Measurements from ENCODE around the gene OR2S2.
"Not testable (repeated sequence)": the region's sequence is repeated elsewhere in the genome, so short reads cannot be mapped to it uniquely, and the experiment has no call there.

Gene OR2S2

GRCh38 chr9:35960039-35960655, 2.2 kb upstream of the OR2S2 start:
- no peak for DNase-seq

- DNase-seq: no peak
Observed at GRCh38 chr9:35956651-35957050, 1.3 kb downstream of the OR2S2 start.

- DNase-seq: no peak
Observed at GRCh38 chr9:35954942-35955546, 2.9 kb downstream of the OR2S2 start.

GRCh38 chr9:35952526-35953191, 5.3 kb downstream of the OR2S2 start:
- DNase-seq: no peak

GRCh38 chr9:35951736-35952135, 6.2 kb downstream of the OR2S2 start:
- DNase-seq: no peak

GRCh38 chr9:35948901-35949318, 9.0 kb downstream of the OR2S2 start:
- no peak for DNase-seq

- no peak for DNase-seq
Observed at GRCh38 chr9:35948451-35948850, 9.5 kb downstream of the OR2S2 start.

- DNase-seq: peak; percentile 80
Observed at GRCh38 chr9:35945341-35946018, 12.5 kb downstream of the OR2S2 start.

GRCh38 chr9:35944841-35945240, 13.1 kb downstream of the OR2S2 start:
- no peak for DNase-seq

GRCh38 chr9:35944173-35944572, 13.8 kb downstream of the OR2S2 start:
- no peak for DNase-seq

- no peak for DNase-seq
Observed at GRCh38 chr9:35942286-35942685, 15.7 kb downstream of the OR2S2 start.

GRCh38 chr9:35940458-35941407, 17.2 kb downstream of the OR2S2 start:
- no peak for DNase-seq

- DNase-seq: no peak
Observed at GRCh38 chr9:35939679-35940250, 18.2 kb downstream of the OR2S2 start.

- DNase-seq: no peak
Observed at GRCh38 chr9:35938474-35939356, 19.2 kb downstream of the OR2S2 start.

GRCh38 chr9:35937227-35937626, 20.7 kb downstream of the OR2S2 start:
- no peak for DNase-seq

- no peak for DNase-seq
Observed at GRCh38 chr9:35935755-35936509, 22.0 kb downstream of the OR2S2 start.

GRCh38 chr9:35935261-35935660, 22.7 kb downstream of the OR2S2 start:
- DNase-seq: no peak

GRCh38 chr9:35934069-35934468, 23.9 kb downstream of the OR2S2 start:
- not testable (repeated sequence) for DNase-seq

GRCh38 chr9:35933550-35934067, 24.3 kb downstream of the OR2S2 start:
- DNase-seq: no peak

GRCh38 chr9:35932735-35933134, 25.2 kb downstream of the OR2S2 start:
- DNase-seq: no peak
